Karpas-422 (cell line): ENCODE results near the gene USPL1. TPM values are rescaled to one million over a fixed set of nuclear protein-coding genes. Genes with fewer than 3 reads are reported as not detected.

Experiments
- DNase-seq: peaks from one replicate; pipeline ENCODE4 v3.0.0-alpha.2; 2015
- H2AFZ ChIP-seq: fragments of 200-600 bp; sonication (generic); 2 replicates; pipeline ENCODE4 v1.6.1; 2014; ENCODE audit warnings: antibody characterized with exemption, low read length, mixed read lengths
- H3K27ac ChIP-seq: fragments of 200-600 bp; sonication (generic); 2 replicates; pipeline ENCODE4 v1.5.1; 2014; ENCODE audit warnings: mild to moderate bottlenecking, low read length, moderate library complexity
- H3K27me3 ChIP-seq: fragments of 200-600 bp; sonication (generic); 2 replicates; pipeline ENCODE4 v1.6.1; 2014; ENCODE audit warnings: low read length, mixed read lengths
- H3K36me3 ChIP-seq: fragments of 200-600 bp; sonication (generic); 2 replicates; pipeline ENCODE4 v1.6.1; 2014; ENCODE audit warnings: low read length, mixed read lengths; ENCODE audit not compliant: insufficient read depth
- H3K4me1 ChIP-seq: fragments of 200-600 bp; sonication (generic); 2 replicates; pipeline ENCODE4 v1.6.1; 2014; ENCODE audit warnings: mild to moderate bottlenecking, low read length, mixed read lengths
- H3K4me2 ChIP-seq: fragments of 200-600 bp; sonication (generic); 2 replicates; pipeline ENCODE4 v1.6.1; 2014; ENCODE audit warnings: low read length, low read depth, mild to moderate bottlenecking; ENCODE audit not compliant: poor library complexity, severe bottlenecking
- H3K4me3 ChIP-seq: fragments of 200-600 bp; sonication (generic); 2 replicates; pipeline ENCODE4 v1.5.1; 2014; ENCODE audit warnings: mild to moderate bottlenecking, antibody characterized with exemption, low read length, mixed read lengths
- H3K79me2 ChIP-seq: fragments of 200-600 bp; sonication (generic); 2 replicates; pipeline ENCODE4 v1.6.1; 2014; ENCODE audit warnings: mild to moderate bottlenecking, low read length, mixed read lengths
- H3K9ac ChIP-seq: fragments of 200-600 bp; sonication (generic); 2 replicates; pipeline ENCODE4 v1.6.0; 2014; ENCODE audit warnings: low read length
- H3K9me2 ChIP-seq: fragments of 200-600 bp; sonication (generic), shearing (Covaris generic); replicated peaks from 2 replicates; pipeline ENCODE4 v1.6.0; 2014; ENCODE audit warnings: mild to moderate bottlenecking, low read length, moderate library complexity; ENCODE audit not compliant: insufficient read depth
- H3K9me3 ChIP-seq: fragments of 300-700, 200-600 bp; sonication (generic); 2 replicates; pipeline ENCODE4 v1.6.1; 2014; ENCODE audit warnings: low read length, mixed read lengths
- H4K20me1 ChIP-seq: fragments of 200-600 bp; sonication (generic); 2 replicates; pipeline ENCODE4 v1.6.1; 2014; ENCODE audit warnings: mild to moderate bottlenecking, antibody characterized with exemption, low read length, low read depth; ENCODE audit not compliant: insufficient read depth
- total RNA-seq: library from RNA; depleted of rRNA; stranded (reverse); fragments of >200 nt; shearing (Covaris generic); gene quantifications from 2 replicates; pipeline ENCODE4 v1.2.3, GENCODE V29; 2014; ENCODE audit warnings: low replicate concordance

USPL1 gene
- total RNA-seq, 1 experiment from 2014 or later, result 18.4 TPM

DNA sequence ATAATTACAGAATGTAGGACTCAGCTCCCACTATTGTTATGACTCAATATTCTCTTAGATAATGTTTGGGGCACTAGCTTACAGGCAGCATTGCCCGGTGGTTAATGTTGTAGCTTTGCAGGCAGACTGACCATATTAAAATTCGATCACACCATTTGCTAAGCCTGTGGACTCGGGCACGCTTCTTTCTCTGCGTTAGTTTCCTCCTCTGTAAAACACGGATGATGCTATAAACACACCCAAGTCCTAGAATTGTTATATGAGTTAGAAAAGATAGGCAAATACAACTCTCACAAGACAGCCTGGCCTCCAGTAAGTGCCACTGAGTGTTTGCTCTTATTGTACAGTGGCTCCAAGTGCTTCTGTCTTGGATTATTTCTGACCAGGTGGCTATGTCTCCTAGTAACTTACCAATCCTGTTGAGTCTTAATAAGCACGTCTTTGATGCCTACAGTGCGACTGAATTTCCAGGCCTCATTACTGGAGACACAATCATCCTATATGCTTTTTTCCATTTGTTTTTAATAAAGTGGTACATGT lies 67.7 kb downstream of the USPL1 start:
- Histone ChIP-seq H3K9me3 (no peaks in the 10 kb centered on the region), H2AFZ (no peak overlapping the region), H3K4me2 (no peak overlapping the region), H4K20me1 (no peaks in the 10 kb centered on the region), H3K4me3 (no peak overlapping the region), H3K27ac (no peak overlapping the region), H3K79me2 (no peaks in the 10 kb centered on the region), H3K36me3 (no peaks in the 10 kb centered on the region), H3K9me2 (no peaks in the 10 kb centered on the region), H3K9ac (no peak overlapping the region), H3K4me1 (peaks cover 7% of the 10 kb centered on the region), H3K27me3 (no peaks in the 10 kb centered on the region)
- DNase-seq, result no peak

DNA sequence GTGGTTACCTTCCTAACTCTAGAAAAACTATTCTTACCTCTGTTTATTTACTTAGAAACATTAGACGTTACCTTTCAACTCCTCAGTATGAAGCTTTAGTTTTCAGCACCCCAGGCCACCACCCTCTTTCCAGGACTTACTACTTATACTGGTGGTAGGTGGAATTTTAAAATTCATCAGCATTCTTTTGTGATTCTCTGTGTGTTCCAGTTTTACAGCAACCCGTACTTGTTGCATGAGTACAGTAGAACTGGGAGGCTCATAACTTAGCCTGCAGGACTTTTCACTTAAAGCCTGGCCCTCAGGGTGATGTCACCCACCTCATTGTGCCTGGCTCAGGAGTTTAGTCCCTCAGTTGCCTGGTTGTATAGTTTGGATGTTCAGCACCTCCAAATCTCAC lies 68.3 kb downstream of the USPL1 start:
- Histone ChIP-seq H3K4me1 (peaks cover 13% of the 10 kb centered on the region), H3K9me3 (no peaks in the 10 kb centered on the region), H3K79me2 (no peaks in the 10 kb centered on the region), H2AFZ (no peak overlapping the region), H3K27ac (no peak overlapping the region), H3K27me3 (no peaks in the 10 kb centered on the region), H4K20me1 (no peaks in the 10 kb centered on the region), H3K4me2 (no peak overlapping the region), H3K9ac (no peak overlapping the region), H3K9me2 (no peaks in the 10 kb centered on the region), H3K4me3 (no peak overlapping the region), H3K36me3 (no peaks in the 10 kb centered on the region)
- no peak for DNase-seq

GRCh38 chr13:30687601-30688000 lies 69.9 kb downstream of the USPL1 start:
- Histone ChIP-seq H3K27ac (no peak overlapping the region), H3K9me3 (no peaks in the 10 kb centered on the region), H3K9me2 (no peaks in the 10 kb centered on the region), H3K4me1 (peaks cover 16% of the 10 kb centered on the region), H3K36me3 (no peaks in the 10 kb centered on the region), H2AFZ (no peak overlapping the region), H3K4me2 (no peak overlapping the region), H3K9ac (no peak overlapping the region), H3K27me3 (no peaks in the 10 kb centered on the region), H3K4me3 (no peak overlapping the region), H4K20me1 (no peaks in the 10 kb centered on the region), H3K79me2 (no peaks in the 10 kb centered on the region)
- no peak for DNase-seq

- no peaks in the 10 kb centered on the region for H3K9me3 ChIP-seq
- peaks cover 16% of the 10 kb centered on the region for H3K4me1 ChIP-seq
- H2AFZ ChIP-seq, result peak overlapping the region; percentile 95
- no peak overlapping the region for H3K27ac ChIP-seq
- no peaks in the 10 kb centered on the region for H3K36me3 ChIP-seq
- no peaks in the 10 kb centered on the region for H3K79me2 ChIP-seq
- no peaks in the 10 kb centered on the region for H4K20me1 ChIP-seq
- no peak overlapping the region for H3K9ac ChIP-seq
- H3K4me3 ChIP-seq, result peak overlapping the region; percentile 64; the same call in 1 of the 2 replicates
- H3K4me2 ChIP-seq, result peak overlapping the region; percentile 76
- H3K27me3 ChIP-seq, result no peaks in the 10 kb centered on the region
- H3K9me2 ChIP-seq, result no peaks in the 10 kb centered on the region
- DNase-seq, result no peak
These were observed 72.0 kb downstream of the USPL1 start for GRCh38 chr13:30689752-30690151.

DNA sequence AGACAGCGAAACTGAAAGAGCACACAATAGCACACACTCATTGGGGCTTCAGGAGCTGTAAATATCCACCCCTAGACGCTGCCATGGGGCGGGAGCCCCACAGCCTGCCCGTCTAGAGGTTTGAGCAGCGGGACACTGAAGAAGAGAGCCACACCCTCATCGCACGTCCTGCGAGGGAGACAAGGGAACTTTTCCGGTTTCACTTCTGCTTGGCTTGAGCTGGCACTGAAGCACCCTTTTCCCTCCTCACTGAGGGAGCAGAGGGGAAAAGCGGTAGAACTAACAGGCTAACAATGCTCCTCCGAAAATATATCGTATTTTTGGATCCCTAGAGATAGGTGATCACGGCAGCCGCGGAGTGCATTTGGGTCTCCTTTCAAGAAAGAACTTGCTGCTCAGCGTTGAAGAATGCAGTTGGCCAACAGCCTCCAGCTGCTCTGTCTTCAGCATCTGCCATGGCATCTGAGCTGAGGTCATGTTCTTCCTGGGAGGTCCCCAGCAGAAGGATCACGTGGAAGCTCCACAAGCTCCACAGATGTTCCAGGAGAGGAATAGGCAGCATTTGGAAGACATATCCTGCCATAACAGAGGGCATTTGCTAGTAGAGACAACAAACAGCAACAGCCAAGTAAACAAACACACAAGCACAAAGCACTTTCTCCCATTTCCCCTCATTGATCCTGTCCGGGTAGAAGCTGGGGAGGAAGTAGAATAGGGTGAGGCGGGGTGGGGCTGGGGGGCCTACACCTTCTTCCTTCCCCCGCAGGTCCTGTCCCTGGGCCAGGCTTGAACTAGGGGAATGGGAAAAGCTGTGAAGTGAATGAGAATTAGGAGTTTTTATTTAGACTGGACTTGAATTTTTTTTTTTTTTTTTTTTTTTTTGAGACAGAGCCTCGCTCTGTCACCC lies 72.8 kb downstream of the USPL1 start:
- Histone ChIP-seq H3K9me3 (no peaks in the 10 kb centered on the region), H3K4me2 (peak overlapping the region; percentile 76), H3K9ac (peak overlapping the region; percentile 70), H3K27ac (0 out of 2 replicates have a peak overlapping the region, but pooled peaks have one; percentile 11), H3K79me2 (no peaks in the 10 kb centered on the region), H3K27me3 (no peaks in the 10 kb centered on the region), H3K4me3 (peak overlapping the region; percentile 64), H4K20me1 (no peaks in the 10 kb centered on the region), H3K9me2 (no peaks in the 10 kb centered on the region), H2AFZ (peak overlapping the region; percentile 95), H3K36me3 (no peaks in the 10 kb centered on the region), H3K4me1 (peaks cover 16% of the 10 kb centered on the region)
- DNase-seq, result peak; percentile 87

- Histone ChIP-seq H3K4me3 (no peak overlapping the region), H3K27ac (no peak overlapping the region), H3K36me3 (no peaks in the 10 kb centered on the region), H3K9me2 (no peaks in the 10 kb centered on the region), H3K9ac (no peak overlapping the region), H4K20me1 (no peaks in the 10 kb centered on the region), H3K4me2 (no peak overlapping the region), H2AFZ (no peak overlapping the region), H3K79me2 (no peaks in the 10 kb centered on the region), H3K27me3 (no peaks in the 10 kb centered on the region), H3K9me3 (no peaks in the 10 kb centered on the region), H3K4me1 (peaks cover 24% of the 10 kb centered on the region)
- DNase-seq, result no peak
These were observed 74.4 kb downstream of the USPL1 start for GRCh38 chr13:30692113-30692512.

GRCh38 chr13:30696278-30697176 lies 78.8 kb downstream of the USPL1 start:
- no peak overlapping the region for H3K9ac ChIP-seq
- H3K27ac ChIP-seq, result no peak overlapping the region
- H3K27me3 ChIP-seq, result no peaks in the 10 kb centered on the region
- no peaks in the 10 kb centered on the region for H3K9me2 ChIP-seq
- H4K20me1 ChIP-seq, result no peaks in the 10 kb centered on the region
- H3K79me2 ChIP-seq, result no peaks in the 10 kb centered on the region
- no peak overlapping the region for H3K4me3 ChIP-seq
- peak overlapping the region; percentile 38 for H3K4me2 ChIP-seq
- no peaks in the 10 kb centered on the region for H3K36me3 ChIP-seq
- peaks cover 16% of the 10 kb centered on the region for H3K4me1 ChIP-seq
- no peaks in the 10 kb centered on the region for H3K9me3 ChIP-seq
- peak overlapping the region; percentile 37; the same call in 1 of the 2 replicates for H2AFZ ChIP-seq
- DNase-seq, result no peak
